ENCODE measurements around the gene FLNC. TPM values are rescaled to one million over a fixed set of nuclear protein-coding genes. Genes with fewer than 3 reads are reported as not detected.

The FLNC gene
- total RNA-seq, 1 donor from 2014 or later = 6.7 TPM

GRCh38 chr7:128811631-128812430 lies 18.4 kb upstream of the FLNC start:
- no peaks in the 10 kb centered on the region for H3K4me1 Mint-ChIP-seq
- H3K27ac ChIP-seq = peak overlapping the region; percentile 21
- TF ChIP-seq EZH2 (IDR thresholded peaks at IDR 0.05) = no peak
- no peak for TF ChIP-seq CTCF (IDR thresholded peaks at IDR 0.05)
- TF ChIP-seq EZH2phosphoT487 (IDR thresholded peaks at IDR 0.05) = no peak

GRCh38 chr7:128812514-128813168 lies 17.6 kb upstream of the FLNC start:
- Histone ChIP-seq H3K4me1 (peaks cover 27% of the 10 kb centered on the region), H3K36me3 (no peaks in the 10 kb centered on the region), H3K4me2 (peak overlapping the region; percentile 2), H3K27me3 (no peaks in the 10 kb centered on the region), H3K27ac (no peak overlapping the region), H3K9me3 (ENCODE audit: low read depth) (no peaks in the 10 kb centered on the region), H3K9ac (no peak overlapping the region), H2AFZ (replicated peaks) (no peak overlapping the region), H3K4me3 (no peak overlapping the region), H3F3A (ENCODE audit: low read depth) (peaks cover 25% of the 10 kb centered on the region), H3K79me2 (ENCODE audit: low read depth) (no peaks in the 10 kb centered on the region), H4K20me1 (ENCODE audit: low read depth) (peaks cover 17% of the 10 kb centered on the region)
- no peak overlapping the region for H3K27ac Mint-ChIP-seq
- no peaks in the 10 kb centered on the region for H3K9me3 Mint-ChIP-seq
- DNase-seq (ENCODE audit: low spot score) = peak; percentile 36
- H3K36me3 Mint-ChIP-seq = peaks cover 14% of the 10 kb centered on the region
- H3K4me3 Mint-ChIP-seq = no peak overlapping the region
- no peaks in the 10 kb centered on the region for H3K27me3 Mint-ChIP-seq (ENCODE audit: insufficient read depth, low read depth)
- no peaks in the 10 kb centered on the region for H3K4me1 Mint-ChIP-seq
- no peak for TF ChIP-seq CTCF (IDR thresholded peaks at IDR 0.05)
- no peak for TF ChIP-seq EZH2phosphoT487 (IDR thresholded peaks at IDR 0.05)
- no peak for TF ChIP-seq EZH2 (IDR thresholded peaks at IDR 0.05)

More at GRCh38 chr7:128811631-128812430, 18.4 kb upstream of the FLNC start:
- H3K79me2 ChIP-seq (ENCODE audit: low read depth) = no peaks in the 10 kb centered on the region
- H3K4me1 ChIP-seq = peaks cover 27% of the 10 kb centered on the region
- peaks cover 17% of the 10 kb centered on the region for H4K20me1 ChIP-seq (ENCODE audit: low read depth)
- H3K27me3 ChIP-seq = no peaks in the 10 kb centered on the region
- Mint-ChIP-seq H3K27me3 (ENCODE audit: insufficient read depth, low read depth) (no peaks in the 10 kb centered on the region), H3K9me3 (no peaks in the 10 kb centered on the region), H3K36me3 (peaks cover 14% of the 10 kb centered on the region), H3K27ac (no peak overlapping the region), H3K4me3 (no peak overlapping the region)
- peak overlapping the region; percentile 2 for H3K4me2 ChIP-seq
- DNase-seq (ENCODE audit: low spot score) = no peak
- no peaks in the 10 kb centered on the region for H3K36me3 ChIP-seq
- H3K4me3 ChIP-seq = no peak overlapping the region
- H3F3A ChIP-seq (ENCODE audit: low read depth) = peaks cover 25% of the 10 kb centered on the region
- H2AFZ ChIP-seq (replicated peaks) = no peak overlapping the region
- H3K9ac ChIP-seq = no peak overlapping the region
- H3K9me3 ChIP-seq (ENCODE audit: low read depth) = no peaks in the 10 kb centered on the region

- no peak for DNase-seq (ENCODE audit: low spot score)
- Mint-ChIP-seq H3K27ac (no peak overlapping the region), H3K27me3 (ENCODE audit: insufficient read depth, low read depth) (no peaks in the 10 kb centered on the region), H3K36me3 (peaks cover 10% of the 10 kb centered on the region), H3K9me3 (no peaks in the 10 kb centered on the region), H3K4me1 (no peaks in the 10 kb centered on the region), H3K4me3 (no peak overlapping the region)
- Histone ChIP-seq H3K9ac (no peak overlapping the region), H3K36me3 (no peaks in the 10 kb centered on the region), H3K9me3 (ENCODE audit: low read depth) (no peaks in the 10 kb centered on the region), H2AFZ (replicated peaks) (no peak overlapping the region), H3F3A (ENCODE audit: low read depth) (peaks cover 23% of the 10 kb centered on the region), H3K79me2 (ENCODE audit: low read depth) (no peaks in the 10 kb centered on the region), H3K4me3 (no peak overlapping the region), H3K27me3 (no peaks in the 10 kb centered on the region), H3K4me1 (peaks cover 27% of the 10 kb centered on the region), H4K20me1 (ENCODE audit: low read depth) (peaks cover 17% of the 10 kb centered on the region), H3K4me2 (no peak overlapping the region), H3K27ac (no peak overlapping the region)
- no peak for TF ChIP-seq EZH2phosphoT487 (IDR thresholded peaks at IDR 0.05)
- no peak for TF ChIP-seq CTCF (IDR thresholded peaks at IDR 0.05)
- no peak for TF ChIP-seq EZH2 (IDR thresholded peaks at IDR 0.05)
Measured at GRCh38 chr7:128814499-128814898, 15.7 kb upstream of the FLNC start.
